ENCODE data around the gene CWC25. TPM values are rescaled to one million over a fixed set of nuclear protein-coding genes. Genes with fewer than 3 reads are reported as not detected.

The CWC25 gene
- total RNA-seq, 1 experiment from 2014 or later = 17.3 TPM

- TF ChIP-seq PRDM15 (CRISPR knock-in tag; IDR thresholded peaks at IDR 0.05) = no peak
- no peak for TF ChIP-seq NFYB (CRISPR knock-in tag; conservative IDR thresholded peaks at IDR 0.05; ENCODE audit: low read depth)
- TF ChIP-seq, protein P1, sequence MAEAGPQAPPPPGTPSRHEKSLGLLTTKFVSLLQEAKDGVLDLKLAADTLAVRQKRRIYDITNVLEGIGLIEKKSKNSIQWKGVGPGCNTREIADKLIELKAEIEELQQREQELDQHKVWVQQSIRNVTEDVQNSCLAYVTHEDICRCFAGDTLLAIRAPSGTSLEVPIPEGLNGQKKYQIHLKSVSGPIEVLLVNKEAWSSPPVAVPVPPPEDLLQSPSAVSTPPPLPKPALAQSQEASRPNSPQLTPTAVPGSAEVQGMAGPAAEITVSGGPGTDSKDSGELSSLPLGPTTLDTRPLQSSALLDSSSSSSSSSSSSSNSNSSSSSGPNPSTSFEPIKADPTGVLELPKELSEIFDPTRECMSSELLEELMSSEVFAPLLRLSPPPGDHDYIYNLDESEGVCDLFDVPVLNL (CRISPR knock-in tag; IDR thresholded peaks at IDR 0.05; ENCODE audit: borderline replicate concordance, low read depth) = no peak
Measured at GRCh38 chr17:38809828-38810227, 15.3 kb downstream of the CWC25 start (continued).

DNA sequence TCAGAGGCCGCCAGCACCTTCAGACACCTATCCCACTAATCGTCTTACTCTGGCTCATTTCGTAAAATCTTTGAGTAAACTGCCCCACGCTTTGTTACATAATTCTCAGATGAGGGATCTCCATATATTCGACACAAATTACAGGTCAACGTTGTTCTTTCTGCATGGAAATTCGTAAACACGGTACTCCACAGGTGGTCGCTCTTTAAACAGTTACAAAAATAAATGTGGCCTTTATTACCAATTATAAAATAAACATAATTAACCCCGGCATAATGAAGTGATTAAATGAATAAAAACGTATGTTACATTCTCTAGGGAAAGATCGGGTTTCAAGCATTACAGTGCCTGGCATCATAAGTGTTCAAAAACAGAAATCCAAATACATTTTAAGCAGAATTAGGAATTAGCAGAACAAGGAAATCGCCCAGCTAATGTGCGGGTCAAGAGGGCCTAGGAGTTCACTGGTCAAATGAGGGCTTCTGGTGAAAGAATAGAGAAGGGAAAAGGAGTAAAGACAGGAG is 24.8 kb downstream of the CWC25 start:
- Mint-ChIP-seq H3K36me3 (peaks cover 52% of the 10 kb centered on the region), H3K9me3 (no peaks in the 10 kb centered on the region), H3K27ac (peak overlapping the region; percentile 97), H3K4me3 (peak overlapping the region; percentile 76), H3K27me3 (ENCODE audit: low read depth) (no peaks in the 10 kb centered on the region), H3K4me1 (peaks cover 21% of the 10 kb centered on the region)
- ATAC-seq = no peak
- POLR2A ChIA-PET = interaction anchor here (1.2 kb wide), 1 partner anchor 53 kb away, joined by 3 read pairs; the partner anchor contains the start of gene RPL23
- DNase-seq (ENCODE audit: low spot score) = no peak
- CTCF ChIA-PET = interaction anchor here (0.6 to 1.0 kb wide), 3 partner anchors 39 to 183 kb away, joined by 3 read pairs; no protein-coding TSS in a partner anchor
- TF ChIP-seq ATF6 (CRISPR knock-in tag; IDR thresholded peaks at IDR 0.05) = no peak
- TF ChIP-seq ELF4 (CRISPR knock-in tag; IDR thresholded peaks at IDR 0.05; ENCODE audit: low read depth) = no peak
- no peak for TF ChIP-seq ZNF281 (CRISPR knock-in tag; IDR thresholded peaks at IDR 0.05)
- no peak for TF ChIP-seq FOXP4 (CRISPR knock-in tag; IDR thresholded peaks at IDR 0.05)
- TF ChIP-seq, protein P2, sequence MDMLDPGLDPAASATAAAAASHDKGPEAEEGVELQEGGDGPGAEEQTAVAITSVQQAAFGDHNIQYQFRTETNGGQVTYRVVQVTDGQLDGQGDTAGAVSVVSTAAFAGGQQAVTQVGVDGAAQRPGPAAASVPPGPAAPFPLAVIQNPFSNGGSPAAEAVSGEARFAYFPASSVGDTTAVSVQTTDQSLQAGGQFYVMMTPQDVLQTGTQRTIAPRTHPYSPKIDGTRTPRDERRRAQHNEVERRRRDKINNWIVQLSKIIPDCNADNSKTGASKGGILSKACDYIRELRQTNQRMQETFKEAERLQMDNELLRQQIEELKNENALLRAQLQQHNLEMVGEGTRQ (CRISPR knock-in tag; IDR thresholded peaks at IDR 0.05) = no peak
- TF ChIP-seq, protein P3, sequence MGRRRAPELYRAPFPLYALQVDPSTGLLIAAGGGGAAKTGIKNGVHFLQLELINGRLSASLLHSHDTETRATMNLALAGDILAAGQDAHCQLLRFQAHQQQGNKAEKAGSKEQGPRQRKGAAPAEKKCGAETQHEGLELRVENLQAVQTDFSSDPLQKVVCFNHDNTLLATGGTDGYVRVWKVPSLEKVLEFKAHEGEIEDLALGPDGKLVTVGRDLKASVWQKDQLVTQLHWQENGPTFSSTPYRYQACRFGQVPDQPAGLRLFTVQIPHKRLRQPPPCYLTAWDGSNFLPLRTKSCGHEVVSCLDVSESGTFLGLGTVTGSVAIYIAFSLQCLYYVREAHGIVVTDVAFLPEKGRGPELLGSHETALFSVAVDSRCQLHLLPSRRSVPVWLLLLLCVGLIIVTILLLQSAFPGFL (CRISPR knock-in tag; IDR thresholded peaks at IDR 0.05; ENCODE audit: borderline replicate concordance) = no peak
- TF ChIP-seq MAX (CRISPR knock-in tag; IDR thresholded peaks at IDR 0.05) = no peak
- TF ChIP-seq ATF2 (CRISPR knock-in tag; IDR thresholded peaks at IDR 0.05; ENCODE audit: borderline replicate concordance, low read depth) = no peak
- TF ChIP-seq GRHL2 (CRISPR knock-in tag; IDR thresholded peaks at IDR 0.05; ENCODE audit: insufficient replicate concordance, severe bottlenecking) = no peak

Data from WTC11 (cell line).